Measurements from ENCODE around the gene LRRC37A2.
"Not testable (repeated sequence)": the region's sequence is repeated elsewhere in the genome, so short reads cannot be mapped to it uniquely, and the experiment has no call there.

GRCh38 chr17:46474489-46474888 is 37.8 kb upstream of the LRRC37A2 start:
- TF ChIP-seq, protein P1, sequence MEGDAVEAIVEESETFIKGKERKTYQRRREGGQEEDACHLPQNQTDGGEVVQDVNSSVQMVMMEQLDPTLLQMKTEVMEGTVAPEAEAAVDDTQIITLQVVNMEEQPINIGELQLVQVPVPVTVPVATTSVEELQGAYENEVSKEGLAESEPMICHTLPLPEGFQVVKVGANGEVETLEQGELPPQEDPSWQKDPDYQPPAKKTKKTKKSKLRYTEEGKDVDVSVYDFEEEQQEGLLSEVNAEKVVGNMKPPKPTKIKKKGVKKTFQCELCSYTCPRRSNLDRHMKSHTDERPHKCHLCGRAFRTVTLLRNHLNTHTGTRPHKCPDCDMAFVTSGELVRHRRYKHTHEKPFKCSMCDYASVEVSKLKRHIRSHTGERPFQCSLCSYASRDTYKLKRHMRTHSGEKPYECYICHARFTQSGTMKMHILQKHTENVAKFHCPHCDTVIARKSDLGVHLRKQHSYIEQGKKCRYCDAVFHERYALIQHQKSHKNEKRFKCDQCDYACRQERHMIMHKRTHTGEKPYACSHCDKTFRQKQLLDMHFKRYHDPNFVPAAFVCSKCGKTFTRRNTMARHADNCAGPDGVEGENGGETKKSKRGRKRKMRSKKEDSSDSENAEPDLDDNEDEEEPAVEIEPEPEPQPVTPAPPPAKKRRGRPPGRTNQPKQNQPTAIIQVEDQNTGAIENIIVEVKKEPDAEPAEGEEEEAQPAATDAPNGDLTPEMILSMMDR (IDR thresholded peaks at IDR 0.05) = not testable (repeated sequence)
- TF ChIP-seq POLR2AphosphoS5 (IDR thresholded peaks at IDR 0.05) = not testable (repeated sequence)

Data from esophagus muscularis mucosa (tissue), 3 donors.